ENCODE data around the gene RABGAP1L. TPM values are rescaled to one million over a fixed set of nuclear protein-coding genes. Genes with fewer than 3 reads are reported as not detected.
"Not testable (repeated sequence)": the region's sequence is repeated elsewhere in the genome, so short reads cannot be mapped to it uniquely, and the experiment has no call there.

The RABGAP1L gene
- total RNA-seq, 1 donor from 2014 or later: 83.9 TPM

DNA sequence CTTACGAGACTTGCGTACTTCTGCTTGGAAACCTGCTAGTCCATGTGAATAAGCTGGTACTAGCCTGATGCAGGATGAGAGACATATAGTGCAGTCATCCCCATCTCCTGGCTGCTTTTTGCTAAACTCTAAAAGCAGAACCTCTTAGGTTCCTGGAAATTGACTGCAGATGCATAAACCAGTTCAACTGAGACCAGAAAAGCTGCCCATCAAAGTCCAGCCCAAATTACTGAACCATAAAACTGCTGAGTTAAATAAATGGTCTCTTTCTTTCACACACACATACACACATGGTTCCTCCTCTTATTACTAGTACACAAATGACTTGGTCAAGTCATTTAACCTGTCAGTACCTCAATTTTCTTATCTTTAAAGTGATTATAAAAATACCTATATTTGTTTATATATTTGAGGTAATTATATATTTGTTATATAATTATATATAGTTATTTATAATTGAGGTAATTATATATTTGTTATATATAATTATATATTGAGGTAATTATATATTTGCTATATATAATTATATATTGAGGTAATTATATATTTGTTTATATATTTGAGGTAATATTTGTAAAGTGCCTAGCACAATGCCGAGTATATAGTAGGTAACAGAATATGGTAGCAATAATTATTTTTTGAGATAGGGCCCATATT, 25.2 kb upstream of the RABGAP1L start:
- DNase-seq (no peak), ATAC-seq (no peak)
- H3K4me3 ChIP-seq: no peak overlapping the region
- no peaks in the 10 kb centered on the region for H3K4me1 ChIP-seq
- no peaks in the 10 kb centered on the region for H3K36me3 ChIP-seq
- TF ChIP-seq, protein P1, sequence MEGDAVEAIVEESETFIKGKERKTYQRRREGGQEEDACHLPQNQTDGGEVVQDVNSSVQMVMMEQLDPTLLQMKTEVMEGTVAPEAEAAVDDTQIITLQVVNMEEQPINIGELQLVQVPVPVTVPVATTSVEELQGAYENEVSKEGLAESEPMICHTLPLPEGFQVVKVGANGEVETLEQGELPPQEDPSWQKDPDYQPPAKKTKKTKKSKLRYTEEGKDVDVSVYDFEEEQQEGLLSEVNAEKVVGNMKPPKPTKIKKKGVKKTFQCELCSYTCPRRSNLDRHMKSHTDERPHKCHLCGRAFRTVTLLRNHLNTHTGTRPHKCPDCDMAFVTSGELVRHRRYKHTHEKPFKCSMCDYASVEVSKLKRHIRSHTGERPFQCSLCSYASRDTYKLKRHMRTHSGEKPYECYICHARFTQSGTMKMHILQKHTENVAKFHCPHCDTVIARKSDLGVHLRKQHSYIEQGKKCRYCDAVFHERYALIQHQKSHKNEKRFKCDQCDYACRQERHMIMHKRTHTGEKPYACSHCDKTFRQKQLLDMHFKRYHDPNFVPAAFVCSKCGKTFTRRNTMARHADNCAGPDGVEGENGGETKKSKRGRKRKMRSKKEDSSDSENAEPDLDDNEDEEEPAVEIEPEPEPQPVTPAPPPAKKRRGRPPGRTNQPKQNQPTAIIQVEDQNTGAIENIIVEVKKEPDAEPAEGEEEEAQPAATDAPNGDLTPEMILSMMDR (IDR thresholded peaks at IDR 0.05): no peak
- intact Hi-C loops (cut with DNase I): no loop called here
- H3K27ac ChIP-seq: no peak overlapping the region
- H3K27me3 ChIP-seq (ENCODE audit: low read depth): no peaks in the 10 kb centered on the region
- peaks cover 4% of the 10 kb centered on the region for H3K9me3 ChIP-seq

DNA sequence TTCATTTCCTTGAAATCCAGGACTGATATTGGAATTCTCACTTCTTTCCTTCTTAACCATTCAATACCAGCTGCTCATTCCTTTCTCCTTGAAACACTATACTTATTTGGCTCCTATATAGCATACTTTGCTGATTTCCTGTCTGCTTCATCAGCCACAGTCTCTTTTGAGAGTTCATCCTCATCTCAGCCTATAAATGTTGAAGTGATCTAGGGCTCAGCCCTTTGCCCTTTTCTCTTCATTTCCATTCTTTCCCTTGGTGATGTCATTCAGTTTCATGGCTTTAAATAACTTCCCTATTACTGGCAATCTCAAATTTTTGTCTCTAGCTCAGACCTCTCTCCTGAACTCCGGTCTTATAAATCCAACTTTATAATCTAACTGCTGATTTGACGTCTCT, 24.1 kb upstream of the RABGAP1L start:
- Histone ChIP-seq H3K36me3 (no peaks in the 10 kb centered on the region), H3K4me1 (no peaks in the 10 kb centered on the region), H3K27ac (no peak overlapping the region), H3K9me3 (no peaks in the 10 kb centered on the region), H3K27me3 (ENCODE audit: low read depth) (no peaks in the 10 kb centered on the region), H3K4me3 (no peak overlapping the region)
- TF ChIP-seq, protein P1 (IDR thresholded peaks at IDR 0.05): no peak
- no peak for ATAC-seq
- intact Hi-C loops (cut with DNase I): no loop called here
- no peak for DNase-seq

DNA sequence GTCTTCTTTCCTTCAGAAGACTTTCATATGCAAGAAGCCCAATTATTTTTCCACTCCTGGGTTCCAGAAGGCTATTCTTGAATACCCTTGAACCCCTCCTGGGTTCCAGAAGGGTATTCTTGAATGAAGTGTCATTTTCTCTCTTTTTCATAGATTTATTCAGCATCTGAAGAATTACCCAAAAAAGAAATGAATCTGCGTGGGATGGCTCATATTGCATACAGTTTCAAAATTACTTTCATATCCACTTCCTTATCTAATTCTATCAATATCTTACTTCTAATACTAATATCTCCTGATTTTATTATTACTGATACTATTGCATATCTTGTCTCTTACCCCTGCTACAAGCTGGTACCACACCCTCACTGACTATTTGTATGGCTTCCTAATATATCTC, 22.6 kb upstream of the RABGAP1L start:
- no peaks in the 10 kb centered on the region for H3K4me1 ChIP-seq
- H3K27me3 ChIP-seq (ENCODE audit: low read depth): no peaks in the 10 kb centered on the region
- TF ChIP-seq, protein P1 (IDR thresholded peaks at IDR 0.05): no peak
- ATAC-seq (no peak), DNase-seq (no peak)
- H3K9me3 ChIP-seq: no peaks in the 10 kb centered on the region
- no peaks in the 10 kb centered on the region for H3K36me3 ChIP-seq
- intact Hi-C loops (cut with DNase I): no loop called here
- no peak overlapping the region for H3K27ac ChIP-seq
- H3K4me3 ChIP-seq: no peak overlapping the region

DNA sequence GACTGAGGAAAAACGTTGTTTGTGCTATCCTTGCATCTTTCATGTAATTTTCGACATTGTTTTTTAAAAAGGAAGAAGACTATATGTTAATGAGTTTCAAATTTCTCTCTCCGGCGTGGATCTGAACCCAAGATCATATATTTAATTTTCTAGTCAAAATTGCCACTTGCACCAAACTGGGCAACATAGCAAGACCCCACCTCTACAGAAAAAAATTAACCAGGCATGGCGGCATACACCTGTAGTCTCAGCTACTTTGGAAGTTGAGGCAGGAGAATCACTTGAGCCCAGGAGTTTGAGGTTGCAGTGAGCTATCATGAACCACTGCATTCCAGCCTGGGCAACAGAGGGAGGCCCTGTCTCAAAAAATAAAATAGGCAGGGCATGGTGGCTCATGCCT, 16.5 kb upstream of the RABGAP1L start:
- no peak overlapping the region for H3K4me3 ChIP-seq
- no peaks in the 10 kb centered on the region for H3K4me1 ChIP-seq
- H3K36me3 ChIP-seq: no peaks in the 10 kb centered on the region
- H3K27me3 ChIP-seq (ENCODE audit: low read depth): no peaks in the 10 kb centered on the region
- H3K9me3 ChIP-seq: no peaks in the 10 kb centered on the region
- intact Hi-C loops (cut with DNase I): no loop called here
- DNase-seq: no peak
- ATAC-seq: no peak
- no peak overlapping the region for H3K27ac ChIP-seq
- TF ChIP-seq, protein P1 (IDR thresholded peaks at IDR 0.05): no peak

DNA sequence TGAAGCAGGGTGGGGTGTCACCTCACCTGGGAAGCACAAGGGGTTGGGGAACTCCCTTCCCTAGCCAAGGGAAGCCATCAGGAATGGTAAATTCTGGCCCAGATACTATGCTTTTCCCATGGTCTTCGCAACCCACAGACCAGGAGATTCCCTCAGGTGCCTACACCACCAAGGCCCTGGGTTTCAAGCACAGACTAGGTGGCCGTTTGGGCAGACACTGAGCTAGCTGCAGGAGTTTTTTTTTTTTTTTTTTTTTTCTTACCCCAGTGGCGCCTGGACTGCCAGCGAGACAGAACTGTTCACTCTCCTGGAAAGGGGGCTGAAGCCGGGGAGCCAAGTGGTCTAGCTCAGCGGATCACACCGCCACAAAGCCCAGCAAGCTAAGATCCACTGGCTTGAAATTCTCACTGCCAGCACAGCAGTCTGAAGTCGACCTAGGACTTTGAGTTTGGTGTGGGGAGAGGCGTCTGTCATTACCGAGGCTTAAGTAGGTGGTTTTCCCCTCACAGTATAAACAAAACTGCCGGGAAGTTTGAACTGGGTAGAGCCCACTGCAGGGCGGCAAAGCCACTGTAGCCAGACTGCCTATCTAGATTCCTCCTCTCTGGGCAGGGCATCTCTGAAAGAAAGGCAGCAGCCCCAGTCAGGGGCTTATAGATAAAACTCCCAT, 15.5 kb upstream of the RABGAP1L start:
- H3K36me3 ChIP-seq; H3K27me3 ChIP-seq (ENCODE audit: low read depth); intact Hi-C loops (cut with DNase I); H3K4me3 ChIP-seq; ATAC-seq; H3K9me3 ChIP-seq; DNase-seq; H3K27ac ChIP-seq; H3K4me1 ChIP-seq: not testable (repeated sequence)

DNA sequence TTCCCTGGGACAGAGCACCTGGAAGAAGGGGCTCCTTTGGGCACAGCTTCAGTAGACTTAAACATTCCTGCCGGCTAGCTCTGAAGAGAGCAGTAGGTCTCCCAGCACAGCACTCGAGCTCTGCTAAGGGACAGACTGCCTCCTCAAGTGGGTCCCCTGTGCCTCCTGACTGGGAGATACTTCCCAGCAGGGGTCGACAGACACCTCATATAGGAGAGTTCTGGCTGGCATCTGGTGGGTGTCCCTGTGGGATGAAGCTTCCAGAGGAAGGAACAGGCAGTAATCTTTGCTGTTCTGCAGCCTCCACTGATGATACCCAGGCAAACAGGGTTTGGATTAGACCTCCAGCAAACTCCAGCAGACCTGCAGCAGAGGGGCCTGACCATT, 14.9 kb upstream of the RABGAP1L start:
- DNase-seq; H3K9me3 ChIP-seq; H3K4me3 ChIP-seq; H3K27me3 ChIP-seq (ENCODE audit: low read depth); H3K27ac ChIP-seq; ATAC-seq; intact Hi-C loops (cut with DNase I); H3K36me3 ChIP-seq; H3K4me1 ChIP-seq: not testable (repeated sequence)
